GM19324 (cell line): ENCODE results near the gene ITGAV.

Experiments used
- ATAC-seq: cut with Tn5 transposase; IDR thresholded peaks from one replicate; pipeline ENCODE4 v1.9.1; 2021; ENCODE audit warnings: mild to moderate bottlenecking, moderate library complexity; ENCODE audit not compliant: unreplicated experiment, low FRiP score

Gene ITGAV

GRCh38 chr2:186611526-186611925, 21.7 kb downstream of the ITGAV start:
- no peak for ATAC-seq

GRCh38 chr2:186612026-186612425, 22.2 kb downstream of the ITGAV start:
- ATAC-seq = no peak

- ATAC-seq = no peak
Observed at GRCh38 chr2:186612555-186613440, 22.9 kb downstream of the ITGAV start.

- ATAC-seq = no peak
Observed at GRCh38 chr2:186614373-186614772, 24.5 kb downstream of the ITGAV start.

- no peak for ATAC-seq
Observed at GRCh38 chr2:186617148-186617547, 27.3 kb downstream of the ITGAV start.

- ATAC-seq = no peak
Observed at GRCh38 chr2:186617771-186618170, 27.9 kb downstream of the ITGAV start.

- ATAC-seq = no peak
Observed at GRCh38 chr2:186618696-186619095, 28.8 kb downstream of the ITGAV start.

GRCh38 chr2:186623084-186623483, 33.2 kb downstream of the ITGAV start:
- ATAC-seq = no peak

GRCh38 chr2:186624276-186624675, 34.4 kb downstream of the ITGAV start:
- no peak for ATAC-seq

GRCh38 chr2:186629250-186629996, 39.6 kb downstream of the ITGAV start:
- ATAC-seq = no peak

GRCh38 chr2:186632417-186632816, 42.6 kb downstream of the ITGAV start:
- no peak for ATAC-seq

GRCh38 chr2:186634701-186635100, 44.8 kb downstream of the ITGAV start:
- no peak for ATAC-seq

- no peak for ATAC-seq
Observed at GRCh38 chr2:186636800-186637496, 47.1 kb downstream of the ITGAV start.

- ATAC-seq = no peak
Observed at GRCh38 chr2:186637497-186637800, 47.6 kb downstream of the ITGAV start.

- ATAC-seq = peak; percentile 41
Observed at GRCh38 chr2:186639939-186640338, 50.1 kb downstream of the ITGAV start.

- ATAC-seq = peak; percentile 24
Observed at GRCh38 chr2:186641132-186641806, 51.4 kb downstream of the ITGAV start.

- ATAC-seq = peak; percentile 89
Observed at GRCh38 chr2:186641807-186642321, 52.0 kb downstream of the ITGAV start.

- ATAC-seq = no peak
Observed at GRCh38 chr2:186644791-186645190, 54.9 kb downstream of the ITGAV start.

- ATAC-seq = no peak
Observed at GRCh38 chr2:186645999-186646398, 56.1 kb downstream of the ITGAV start.

- ATAC-seq = no peak
Observed at GRCh38 chr2:186648130-186648529, 58.3 kb downstream of the ITGAV start.
